HepG2 (cell line): ENCODE measurements around the gene SLC38A2. TPM values are rescaled to one million over a fixed set of nuclear protein-coding genes. Genes with fewer than 3 reads are reported as not detected.

ENCODE experiments used
- ATF7 ChIP-seq, 2 experiments: fragments of 450-650 bp in 1 of 2; sonication (generic) in 1 of 2; formaldehyde crosslinking in 1 of 2; IDR thresholded peaks; 2 replicates each; pipeline versions ENCODE4 v1.4.0 to v1.6.1; 2016 to 2020; ENCODE audit warnings: antibody characterized with exemption in 1 of 2, mild to moderate bottlenecking in 1 of 2, missing genetic modification reagents in 1 of 2
- FOXK1 ChIP-seq: sonication (generic); formaldehyde crosslinking; IDR thresholded peaks from 2 replicates; pipeline ENCODE4 v1.4.0; 2020; ENCODE audit warnings: low read depth, missing genetic modification reagents, borderline replicate concordance
- KAT2B ChIP-seq: fragments of 150-350 bp; IDR thresholded peaks from 2 replicates; pipeline ENCODE4 v1.6.1; 2014; ENCODE audit warnings: low read depth, low read length, borderline replicate concordance
- KLF16 ChIP-seq, 2 experiments: sonication (generic) in 1 of 2; formaldehyde crosslinking in 1 of 2; IDR thresholded peaks; 2 replicates each; pipeline versions ENCODE4 v1.6.1 to v1.8.0; 2016 to 2023; ENCODE audit warnings: missing genetic modification reagents in 2 of 2, missing compliant biosample characterization in 1 of 2
- KLF6 ChIP-seq: IDR thresholded peaks from 2 replicates; pipeline ENCODE4 v1.8.0; 2016; ENCODE audit warnings: missing biosample characterization, missing genetic modification reagents
- MAFK ChIP-seq, 2 experiments: IDR thresholded peaks in 1 of 2; conservative IDR thresholded peaks in 1 of 2; 2 replicates each; pipeline ENCODE4 v1.6.1; 2011; ENCODE audit warnings: improper control_type of control experiment in 2 of 2, low read length in 2 of 2
- NR2F2 ChIP-seq: IDR thresholded peaks from 2 replicates; pipeline ENCODE4 v1.6.1; 2012; ENCODE audit warnings: low read depth, inconsistent platforms, borderline replicate concordance
- POLR2G ChIP-seq: fragments of 200-400 bp; formaldehyde crosslinking; IDR thresholded peaks from 2 replicates; pipeline ENCODE4 v1.6.1; 2018; ENCODE audit warnings: mild to moderate bottlenecking, low read depth, low read length, moderate library complexity
- RCOR2 ChIP-seq: IDR thresholded peaks from 2 replicates; pipeline ENCODE4 v1.6.1; 2016; ENCODE audit warnings: missing biosample characterization, missing genetic modification reagents
- SKI ChIP-seq: fragments of 450-650 bp; IDR thresholded peaks from one replicate; pipeline ENCODE4 v1.6.1; 2018; ENCODE audit warnings: mild to moderate bottlenecking; ENCODE audit not compliant: partially characterized antibody
- SOX5 ChIP-seq: IDR thresholded peaks from 2 replicates; pipeline ENCODE4 v1.6.1; 2016; ENCODE audit warnings: borderline replicate concordance
- SP140L ChIP-seq: sonication (generic); formaldehyde crosslinking; IDR thresholded peaks from 2 replicates; pipeline ENCODE4 v1.4.0; 2020; ENCODE audit warnings: missing genetic modification reagents, borderline replicate concordance
- SSRP1 ChIP-seq: IDR thresholded peaks from 2 replicates; pipeline ENCODE4 v1.6.1; 2016; ENCODE audit warnings: control low read depth
- ZBTB1 ChIP-seq: sonication (generic); formaldehyde crosslinking; IDR thresholded peaks from 2 replicates; pipeline ENCODE4 v1.4.0; 2020; ENCODE audit warnings: missing genetic modification reagents, borderline replicate concordance
- ZNF235 ChIP-seq: sonication (generic); formaldehyde crosslinking; IDR thresholded peaks from 2 replicates; pipeline ENCODE4 v1.8.1; 2023; ENCODE audit warnings: mild to moderate bottlenecking, missing genetic modification reagents, borderline replicate concordance
- ZNF460 ChIP-seq: sonication (generic); formaldehyde crosslinking; IDR thresholded peaks from 2 replicates; pipeline ENCODE4 v1.5.1; 2020; ENCODE audit warnings: missing genetic modification reagents, mild to moderate bottlenecking, borderline replicate concordance
- ZSCAN12 ChIP-seq: sonication (generic); formaldehyde crosslinking; IDR thresholded peaks from 2 replicates; pipeline ENCODE4 v1.9.0; 2021; ENCODE audit warnings: mild to moderate bottlenecking, missing genetic modification reagents
- ZSCAN31 ChIP-seq: sonication (generic); formaldehyde crosslinking; IDR thresholded peaks from 2 replicates; pipeline ENCODE4 v1.5.0; 2020; ENCODE audit warnings: low read depth, mild to moderate bottlenecking, missing genetic modification reagents
- polyA plus RNA-seq, 8 experiments: library from polyadenylated mRNA; depleted of rRNA in 3 of 8; stranded (reverse) in 7 of 8; unstranded in 1 of 8; fragments of >200 nt; fragmentation: Illumina TruSeq in 4 of 8; extraction: Trizol in 4 of 8; gene quantifications; 2 replicates each; pipeline versions ENCODE4 v1.2.1 to v1.2.3, GENCODE V29; 2011 to 2016; ENCODE audit warnings: low read depth in 4 of 8, missing spikeins in 1 of 8, mixed read lengths in 1 of 8; ENCODE audit not compliant: insufficient read depth in 1 of 8
- total RNA-seq, 5 experiments: library from RNA; depleted of rRNA; stranded (reverse); fragments of >200 nt; fragmentation: Illumina TruSeq; extraction: Trizol; gene quantifications; 2 replicates each; pipeline ENCODE4 v1.2.3, GENCODE V29; 2016; ENCODE audit warnings: low read depth in 1 of 5
- TF ChIP-seq, protein P1 (sequence below): IDR thresholded peaks from 2 replicates; pipeline ENCODE4 v1.6.1; 2012; ENCODE audit warnings: low read depth, low read length, improper control_type of control experiment
- TF ChIP-seq, protein P2 (sequence below): sonication (generic); formaldehyde crosslinking; IDR thresholded peaks from 2 replicates; pipeline ENCODE4 v1.8.1; 2023; ENCODE audit warnings: mild to moderate bottlenecking, inconsistent platforms, moderate library complexity, missing genetic modification reagents, borderline replicate concordance
- TF ChIP-seq, protein P3 (sequence below): sonication (generic); formaldehyde crosslinking; IDR thresholded peaks from 2 replicates; pipeline ENCODE4 v1.8.1; 2022; ENCODE audit warnings: low read depth, mild to moderate bottlenecking, missing genetic modification reagents
- TF ChIP-seq, protein P4 (sequence below): sonication (generic); formaldehyde crosslinking; IDR thresholded peaks from 2 replicates; pipeline ENCODE4 v1.4.0; 2020; ENCODE audit warnings: missing genetic modification reagents; ENCODE audit errors: not compliant biosample characterization
- TF ChIP-seq, protein P5 (sequence below): sonication (generic); formaldehyde crosslinking; IDR thresholded peaks from 2 replicates; pipeline ENCODE4 v1.8.0; 2022; ENCODE audit warnings: mild to moderate bottlenecking, missing genetic modification reagents, moderate library complexity

SLC38A2 gene
- total and polyA plus RNA-seq, 2 of the 13 experiments (the other 11 are each of a cell fraction or from before 2014, with no cell fraction given) = 368 to 880 TPM

DNA sequence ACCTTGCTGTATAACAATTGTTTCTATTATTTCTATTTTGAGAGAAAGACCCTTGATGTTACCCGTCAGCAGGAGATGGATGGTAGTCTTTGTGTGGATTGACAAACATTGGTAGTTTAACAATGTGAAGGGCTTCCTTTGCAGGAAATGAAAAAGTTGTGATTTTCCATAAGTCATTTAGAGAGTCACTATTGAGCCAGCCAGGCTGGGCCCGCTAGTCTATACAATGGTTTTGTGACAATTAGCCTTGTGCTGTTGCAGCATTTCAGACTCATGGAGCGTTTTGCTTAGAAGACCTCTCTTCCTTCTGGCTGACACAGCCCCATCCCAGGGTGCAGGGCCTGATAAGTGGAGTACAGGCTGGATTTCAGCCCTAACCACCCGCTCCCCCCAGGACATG lies 18.3 kb upstream of the SLC38A2 start (continued):
- TF ChIP-seq, protein P1, sequence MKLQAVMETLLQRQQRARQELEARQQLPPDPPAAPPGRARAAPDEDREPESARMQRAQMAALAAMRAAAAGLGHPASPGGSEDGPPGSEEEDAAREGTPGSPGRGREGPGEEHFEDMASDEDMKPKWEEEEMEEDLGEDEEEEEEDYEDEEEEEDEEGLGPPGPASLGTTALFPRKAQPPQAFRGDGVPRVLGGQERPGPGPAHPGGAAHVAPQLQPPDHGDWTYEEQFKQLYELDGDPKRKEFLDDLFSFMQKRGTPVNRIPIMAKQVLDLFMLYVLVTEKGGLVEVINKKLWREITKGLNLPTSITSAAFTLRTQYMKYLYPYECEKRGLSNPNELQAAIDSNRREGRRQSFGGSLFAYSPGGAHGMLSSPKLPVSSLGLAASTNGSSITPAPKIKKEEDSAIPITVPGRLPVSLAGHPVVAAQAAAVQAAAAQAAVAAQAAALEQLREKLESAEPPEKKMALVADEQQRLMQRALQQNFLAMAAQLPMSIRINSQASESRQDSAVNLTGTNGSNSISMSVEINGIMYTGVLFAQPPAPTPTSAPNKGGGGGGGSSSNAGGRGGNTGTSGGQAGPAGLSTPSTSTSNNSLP = peak; percentile 35; the same call in 1 of the 2 replicates
- TF ChIP-seq, protein P2, sequence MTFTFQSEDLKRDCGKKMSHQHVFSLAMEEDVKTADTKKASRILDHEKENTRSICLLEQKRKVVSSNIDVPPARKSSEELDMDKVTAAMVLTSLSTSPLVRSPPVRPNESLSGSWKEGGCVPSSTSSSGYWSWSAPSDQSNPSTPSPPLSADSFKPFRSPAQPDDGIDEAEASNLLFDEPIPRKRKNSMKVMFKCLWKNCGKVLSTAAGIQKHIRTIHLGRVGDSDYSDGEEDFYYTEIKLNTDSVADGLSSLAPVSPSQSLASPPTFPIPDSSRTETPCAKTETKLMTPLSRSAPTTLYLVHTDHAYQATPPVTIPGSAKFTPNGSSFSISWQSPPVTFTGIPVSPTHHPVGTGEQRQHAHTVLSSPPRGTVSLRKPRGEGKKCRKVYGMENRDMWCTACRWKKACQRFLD (CRISPR knock-in tag) = no peak
- TF ChIP-seq ZNF460 (no peak), KLF6 (CRISPR knock-in tag) (no peak), ATF7 (IDR thresholded peaks at IDR 0.05) (no peak), ATF7 (CRISPR knock-in tag; IDR thresholded peaks at IDR 0.05) (no peak), KAT2B (no peak), MAFK (conservative IDR thresholded peaks at IDR 0.05 in 1 of 2, IDR thresholded peaks at IDR 0.05 in 1 of 2; ENCODE audit: low read length in 2 of 2) (no peak), ZSCAN12 (CRISPR knock-in tag) (no peak), SKI (no peak), ZSCAN31 (CRISPR knock-in tag) (0 out of 2 replicates have a peak, but pooled peaks have one; percentile 29), SSRP1 (CRISPR knock-in tag) (no peak), ZNF235 (CRISPR knock-in tag) (no peak), POLR2G (peak; percentile 38; the same call in 1 of the 2 replicates), SP140L (no peak), KLF16 (CRISPR knock-in tag; IDR thresholded peaks at IDR 0.05) (0 out of 4 replicates have a peak, but pooled peaks of 1 of the 2 experiments have one; percentile 15), FOXK1 (CRISPR knock-in tag) (no peak), ZBTB1 (no peak), RCOR2 (CRISPR knock-in tag) (no peak; the same call in 1 of the 2 replicates), NR2F2 (no peak), SOX5 (CRISPR knock-in tag) (peak; percentile 89; the same call in 1 of the 2 replicates)
- TF ChIP-seq, protein P3, sequence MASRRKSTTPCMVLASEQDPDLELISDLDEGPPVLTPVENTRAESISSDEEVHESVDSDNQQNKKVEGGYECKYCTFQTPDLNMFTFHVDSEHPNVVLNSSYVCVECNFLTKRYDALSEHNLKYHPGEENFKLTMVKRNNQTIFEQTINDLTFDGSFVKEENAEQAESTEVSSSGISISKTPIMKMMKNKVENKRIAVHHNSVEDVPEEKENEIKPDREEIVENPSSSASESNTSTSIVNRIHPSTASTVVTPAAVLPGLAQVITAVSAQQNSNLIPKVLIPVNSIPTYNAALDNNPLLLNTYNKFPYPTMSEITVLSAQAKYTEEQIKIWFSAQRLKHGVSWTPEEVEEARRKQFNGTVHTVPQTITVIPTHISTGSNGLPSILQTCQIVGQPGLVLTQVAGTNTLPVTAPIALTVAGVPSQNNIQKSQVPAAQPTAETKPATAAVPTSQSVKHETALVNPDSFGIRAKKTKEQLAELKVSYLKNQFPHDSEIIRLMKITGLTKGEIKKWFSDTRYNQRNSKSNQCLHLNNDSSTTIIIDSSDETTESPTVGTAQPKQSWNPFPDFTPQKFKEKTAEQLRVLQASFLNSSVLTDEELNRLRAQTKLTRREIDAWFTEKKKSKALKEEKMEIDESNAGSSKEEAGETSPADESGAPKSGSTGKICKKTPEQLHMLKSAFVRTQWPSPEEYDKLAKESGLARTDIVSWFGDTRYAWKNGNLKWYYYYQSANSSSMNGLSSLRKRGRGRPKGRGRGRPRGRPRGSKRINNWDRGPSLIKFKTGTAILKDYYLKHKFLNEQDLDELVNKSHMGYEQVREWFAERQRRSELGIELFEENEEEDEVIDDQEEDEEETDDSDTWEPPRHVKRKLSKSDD = no peak
- TF ChIP-seq, protein P4, sequence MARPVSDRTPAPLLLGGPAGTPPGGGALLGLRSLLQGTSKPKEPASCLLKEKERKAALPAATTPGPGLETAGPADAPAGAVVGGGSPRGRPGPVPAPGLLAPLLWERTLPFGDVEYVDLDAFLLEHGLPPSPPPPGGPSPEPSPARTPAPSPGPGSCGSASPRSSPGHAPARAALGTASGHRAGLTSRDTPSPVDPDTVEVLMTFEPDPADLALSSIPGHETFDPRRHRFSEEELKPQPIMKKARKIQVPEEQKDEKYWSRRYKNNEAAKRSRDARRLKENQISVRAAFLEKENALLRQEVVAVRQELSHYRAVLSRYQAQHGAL = no peak
- TF ChIP-seq, protein P5, sequence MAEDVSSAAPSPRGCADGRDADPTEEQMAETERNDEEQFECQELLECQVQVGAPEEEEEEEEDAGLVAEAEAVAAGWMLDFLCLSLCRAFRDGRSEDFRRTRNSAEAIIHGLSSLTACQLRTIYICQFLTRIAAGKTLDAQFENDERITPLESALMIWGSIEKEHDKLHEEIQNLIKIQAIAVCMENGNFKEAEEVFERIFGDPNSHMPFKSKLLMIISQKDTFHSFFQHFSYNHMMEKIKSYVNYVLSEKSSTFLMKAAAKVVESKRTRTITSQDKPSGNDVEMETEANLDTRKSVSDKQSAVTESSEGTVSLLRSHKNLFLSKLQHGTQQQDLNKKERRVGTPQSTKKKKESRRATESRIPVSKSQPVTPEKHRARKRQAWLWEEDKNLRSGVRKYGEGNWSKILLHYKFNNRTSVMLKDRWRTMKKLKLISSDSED (CRISPR knock-in tag) = no peak
